HG03139 (cell line): ENCODE data around the gene SWT1.
"Not testable (repeated sequence)": the region's sequence is repeated elsewhere in the genome, so short reads cannot be mapped to it uniquely, and the experiment has no call there.

Experiments used
- ATAC-seq: cut with Tn5 transposase; IDR thresholded peaks from one replicate; pipeline ENCODE4 v1.9.1; 2021; ENCODE audit not compliant: unreplicated experiment

SWT1 gene

DNA sequence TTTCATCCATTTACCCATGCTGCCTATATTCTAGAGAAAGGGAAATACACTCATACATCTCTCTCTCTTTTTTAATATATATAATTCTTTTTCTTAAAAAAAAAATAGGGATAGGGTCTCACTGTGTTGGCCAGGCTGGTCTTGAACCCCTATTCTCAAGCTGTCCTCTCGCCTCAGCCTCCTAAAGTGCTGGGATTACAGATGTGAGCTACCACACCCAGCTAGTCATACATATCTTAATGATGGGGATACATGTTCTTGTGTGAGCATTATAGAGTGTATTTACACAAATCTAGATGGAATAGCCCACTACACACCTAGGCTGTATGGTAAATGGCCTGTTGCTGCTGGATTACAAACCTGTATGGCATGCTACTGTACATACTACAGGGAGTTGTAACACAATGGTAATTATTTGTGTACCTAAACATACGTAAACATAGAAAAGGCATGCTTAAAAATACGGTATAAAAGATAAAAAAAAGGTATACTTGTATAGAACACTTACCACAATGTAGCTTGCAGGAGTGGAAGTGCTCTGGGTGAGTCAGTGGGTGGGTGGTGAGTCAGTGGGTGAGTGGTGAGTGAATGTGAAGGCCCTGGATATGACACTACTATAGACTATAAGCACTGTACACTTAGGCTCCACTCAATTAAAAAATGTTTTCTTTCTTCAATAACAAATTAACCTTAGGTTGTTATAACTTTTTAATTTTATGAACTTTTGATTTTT is 87.2 kb downstream of the SWT1 start:
- ATAC-seq: no peak

DNA sequence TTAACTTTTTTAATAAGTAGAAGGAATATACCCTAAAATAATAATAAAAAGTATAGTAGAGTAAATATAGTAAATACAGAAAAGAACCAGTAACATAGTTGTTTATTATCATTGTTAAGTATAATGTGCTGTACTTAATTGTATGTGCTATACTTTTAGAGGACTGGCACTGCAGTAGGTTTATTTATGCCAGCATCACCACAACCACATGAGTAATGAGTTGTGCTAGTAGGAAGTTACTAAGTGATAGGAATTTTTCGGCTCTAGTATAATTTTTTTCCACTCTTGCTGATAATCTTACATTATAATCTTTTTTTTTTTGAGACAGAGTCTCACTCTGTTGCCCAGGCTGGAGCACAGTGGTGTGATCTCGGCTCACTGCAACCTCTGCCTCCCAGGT is 88.5 kb downstream of the SWT1 start:
- ATAC-seq: no peak

DNA sequence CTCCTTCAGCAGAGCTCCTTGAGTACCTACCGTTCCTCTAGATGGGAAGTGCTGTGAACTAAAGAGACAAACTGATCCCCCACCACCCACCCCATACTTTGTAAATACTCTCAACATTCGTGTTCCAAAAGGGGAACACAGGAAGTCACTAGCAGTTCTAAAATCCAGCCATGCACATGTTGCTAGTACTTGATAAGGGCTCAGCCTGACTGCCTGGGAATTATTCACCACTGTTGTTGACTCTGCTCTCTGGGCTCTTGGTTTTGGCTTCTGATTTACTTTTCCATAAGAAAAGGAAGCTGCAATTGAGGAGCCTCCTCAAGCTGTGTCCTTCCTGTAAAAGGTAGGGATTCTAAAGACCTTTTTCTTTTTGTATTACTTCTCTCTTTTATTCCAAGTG is 92.6 kb downstream of the SWT1 start:
- ATAC-seq: no peak

DNA sequence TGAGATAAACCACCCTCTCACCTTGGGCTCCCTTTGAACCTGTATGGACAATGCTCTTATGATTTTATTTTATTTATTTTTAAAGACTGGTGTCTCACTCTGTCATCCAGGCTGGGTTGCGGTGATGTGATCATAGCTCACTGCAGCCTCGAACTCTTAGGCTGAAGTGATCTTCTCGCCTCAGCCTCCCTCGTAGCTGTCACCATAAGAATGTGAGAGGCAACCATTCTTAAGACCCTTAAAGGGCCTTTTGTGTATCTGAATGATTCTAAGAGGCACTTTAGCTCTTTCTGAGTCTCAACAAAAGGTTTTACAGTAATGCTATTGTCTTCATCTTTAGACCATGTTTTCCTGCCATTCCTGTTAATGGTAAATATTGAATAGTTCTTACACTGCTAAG is 93.1 kb downstream of the SWT1 start:
- ATAC-seq: no peak

DNA sequence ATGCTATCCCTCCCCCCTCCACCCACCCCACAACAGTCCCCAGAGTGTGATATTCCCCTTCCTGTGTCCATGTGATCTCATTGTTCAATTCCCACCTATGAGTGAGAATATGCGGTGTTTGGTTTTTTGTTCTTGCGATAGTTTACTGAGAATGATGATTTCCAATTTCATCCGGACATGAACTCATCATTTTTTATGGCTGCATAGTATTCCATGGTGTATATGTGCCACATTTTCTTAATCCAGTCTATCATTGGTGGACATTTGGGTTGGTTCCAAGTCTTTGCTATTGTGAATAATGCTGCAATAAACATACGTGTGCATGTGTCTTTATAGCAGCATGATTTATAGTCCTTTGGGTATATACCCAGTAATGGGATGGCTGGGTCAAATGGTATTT is 95.0 kb downstream of the SWT1 start:
- not testable (repeated sequence) for ATAC-seq

DNA sequence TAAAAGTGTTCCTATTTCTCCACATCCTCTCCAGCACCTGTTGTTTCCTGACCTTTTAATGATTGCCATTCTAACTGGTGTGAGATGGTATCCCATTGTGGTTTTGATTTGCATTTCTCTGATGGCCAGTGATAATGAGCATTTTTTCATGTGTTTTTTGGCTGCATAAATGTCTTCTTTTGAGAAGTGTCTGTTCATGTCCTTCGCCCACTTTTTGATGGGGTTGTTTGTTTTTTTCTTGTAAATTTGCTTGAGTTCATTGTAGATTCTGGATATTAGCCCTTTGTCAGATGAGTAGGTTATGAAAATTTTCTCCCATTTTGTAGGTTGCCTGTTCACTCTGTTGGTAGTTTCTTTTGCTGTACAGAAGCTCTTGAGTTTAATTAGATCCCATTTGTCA is 95.4 kb downstream of the SWT1 start:
- ATAC-seq: not testable (repeated sequence)

DNA sequence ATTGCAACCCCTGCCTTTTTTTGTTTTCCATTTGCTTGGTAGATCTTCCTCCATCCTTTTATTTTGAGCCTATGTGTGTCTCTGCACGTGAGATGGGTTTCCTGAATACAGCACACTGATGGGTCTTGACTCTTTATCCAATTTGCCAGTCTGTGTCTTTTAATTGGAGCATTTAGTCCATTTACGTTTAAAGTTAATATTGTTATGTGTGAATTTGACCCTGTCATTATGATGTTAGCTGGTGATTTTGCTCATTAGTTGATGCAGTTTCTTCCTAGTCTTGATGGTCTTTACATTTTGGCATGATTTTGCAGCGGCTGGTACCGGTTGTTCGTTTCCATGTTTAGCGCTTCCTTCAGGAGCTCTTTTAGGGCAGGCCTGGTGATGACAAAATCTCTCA is 98.6 kb downstream of the SWT1 start:
- ATAC-seq: not testable (repeated sequence)

DNA sequence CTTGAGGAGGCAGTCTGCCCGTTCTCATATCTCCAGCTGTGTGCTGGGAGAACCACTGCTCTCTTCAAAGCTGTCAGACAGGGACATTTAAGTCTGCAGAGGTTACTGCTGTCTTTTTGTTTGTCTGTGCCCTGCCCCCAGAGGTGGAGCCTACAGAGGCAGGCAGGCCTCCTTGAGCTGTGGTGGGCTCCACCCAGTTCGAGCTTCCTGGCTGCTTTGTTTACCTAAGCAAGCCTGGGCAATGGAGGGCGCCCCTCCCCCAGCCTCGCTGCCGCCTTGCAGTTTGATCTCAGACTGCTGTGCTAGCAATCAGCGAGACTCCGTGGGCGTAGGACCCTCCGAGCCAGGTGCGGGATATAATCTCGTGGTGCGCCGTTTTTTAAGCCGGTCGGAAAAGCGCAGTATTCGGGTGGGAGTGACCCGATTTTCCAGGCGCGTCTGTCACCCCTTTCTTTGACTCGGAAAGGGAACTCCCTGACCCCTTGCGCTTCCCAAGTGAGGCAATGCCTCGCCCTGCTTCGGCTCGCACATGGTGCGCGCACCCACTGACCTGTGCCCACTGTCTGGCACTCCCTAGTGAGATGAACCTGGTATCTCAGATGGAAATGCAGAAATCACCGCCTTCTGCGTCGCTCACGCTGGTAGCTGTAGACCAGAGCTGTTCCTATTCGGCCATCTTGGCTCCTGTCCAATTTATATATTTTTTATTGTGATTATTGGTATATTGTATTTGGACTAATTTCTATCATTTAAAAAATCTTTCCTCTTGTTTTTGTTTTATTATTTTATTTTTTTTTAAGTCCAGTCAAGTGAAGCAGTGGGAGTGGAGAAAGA is 100.4 kb downstream of the SWT1 start:
- not testable (repeated sequence) for ATAC-seq

DNA sequence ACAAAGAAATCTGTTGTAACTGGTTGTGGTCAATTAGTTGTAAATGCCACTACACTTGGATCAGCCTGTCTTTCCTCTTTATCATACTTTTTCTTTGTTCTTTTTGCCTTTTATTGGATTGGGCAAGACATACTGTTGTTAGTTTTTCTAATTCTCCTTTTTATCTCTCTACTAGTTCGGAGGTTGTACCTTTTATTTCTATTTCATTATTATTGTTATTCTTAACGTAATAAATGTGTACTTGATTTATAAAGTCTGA is 100.9 kb downstream of the SWT1 start:
- ATAC-seq: no peak

DNA sequence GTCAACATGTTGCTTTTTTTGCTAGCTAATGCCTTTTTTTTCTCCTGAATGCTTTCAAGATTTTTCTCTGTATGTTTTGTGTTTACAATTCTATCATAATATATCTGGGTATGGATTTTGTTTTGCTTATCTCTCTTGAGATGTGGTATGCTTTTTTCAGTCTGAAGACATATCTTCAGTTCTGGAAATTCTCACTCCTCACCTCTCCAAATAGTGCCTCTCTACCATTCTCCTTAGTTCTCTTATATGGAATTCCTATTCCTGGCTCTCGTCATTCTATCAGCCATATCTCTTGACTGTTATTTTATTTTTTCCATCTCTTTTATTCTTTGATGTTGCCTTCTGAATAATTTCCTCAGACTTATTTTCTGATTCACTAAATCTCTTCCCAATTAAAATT is 101.7 kb downstream of the SWT1 start:
- ATAC-seq: no peak

DNA sequence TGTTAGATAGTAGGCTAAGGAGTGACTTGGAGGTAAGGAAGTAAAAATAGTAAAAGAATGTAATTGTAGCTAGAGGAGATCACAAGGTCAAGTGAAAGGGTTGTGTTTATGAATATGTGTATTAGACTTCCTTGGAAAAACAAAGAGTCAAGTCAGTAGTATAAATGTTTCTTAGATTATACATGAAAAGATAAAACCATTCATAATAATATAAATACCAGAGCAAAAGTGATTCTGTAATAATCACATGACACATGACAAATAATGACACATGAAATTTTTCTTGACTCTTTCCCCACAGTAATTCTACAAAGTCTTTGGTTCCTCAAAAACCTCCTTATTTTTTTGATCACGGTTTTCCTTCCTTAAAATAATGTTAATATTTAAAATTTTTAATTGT is 103.6 kb downstream of the SWT1 start:
- no peak for ATAC-seq

DNA sequence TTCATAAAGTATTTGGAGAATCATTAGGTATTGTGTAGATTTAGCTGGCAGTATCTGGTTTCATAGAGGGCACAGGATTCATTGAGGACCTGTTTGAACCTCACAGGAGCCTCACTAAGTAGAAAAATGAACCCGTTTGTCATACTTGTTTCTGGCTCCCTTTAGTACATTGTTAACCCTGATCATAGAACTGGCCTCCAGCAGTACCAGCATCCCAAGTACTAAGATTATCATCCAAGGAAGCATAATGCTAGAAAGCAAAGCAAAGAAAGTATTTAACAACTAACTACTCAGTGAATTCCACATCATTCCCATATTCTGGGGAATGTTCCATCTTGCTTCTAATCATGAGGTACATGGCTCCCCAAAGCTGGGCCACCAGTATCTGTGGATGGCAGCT is 105.2 kb downstream of the SWT1 start:
- ATAC-seq: no peak

DNA sequence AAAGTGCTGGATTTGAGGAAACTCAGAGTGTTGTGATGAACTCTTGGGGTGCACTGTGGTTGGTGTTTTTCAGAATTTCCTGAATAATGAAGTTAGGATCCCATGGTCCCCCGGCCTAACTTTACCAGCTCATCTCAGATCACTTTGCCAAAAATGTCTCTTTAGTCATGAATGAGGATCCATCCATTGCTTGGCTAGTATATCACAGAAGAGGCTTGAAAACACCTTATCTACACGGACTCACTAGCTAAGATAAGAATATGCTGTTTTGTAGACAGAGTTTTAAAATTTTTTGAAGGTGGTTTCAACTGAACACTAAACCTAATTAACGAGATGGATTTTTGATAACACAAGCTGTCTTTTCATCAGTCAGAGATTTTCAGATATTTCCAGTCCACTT is 106.3 kb downstream of the SWT1 start:
- ATAC-seq: no peak

DNA sequence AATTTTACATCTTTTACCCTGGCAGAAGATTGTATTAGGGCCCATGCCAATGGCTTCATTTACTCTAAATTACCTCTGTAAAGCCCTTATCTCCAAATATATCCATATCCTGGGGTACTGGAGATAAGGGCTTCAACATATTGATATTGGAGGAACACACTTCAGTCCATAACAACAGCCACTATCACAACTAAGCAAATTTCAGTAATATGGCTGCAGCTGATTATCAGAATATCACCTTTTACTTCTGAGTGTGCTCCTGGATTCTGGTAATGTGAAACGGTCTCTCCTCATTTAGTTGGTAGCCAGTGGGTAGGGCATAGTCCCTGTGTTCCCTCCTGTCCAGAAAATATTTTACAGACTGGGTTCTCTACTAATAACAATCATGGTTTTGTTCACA is 106.8 kb downstream of the SWT1 start:
- ATAC-seq: no peak

DNA sequence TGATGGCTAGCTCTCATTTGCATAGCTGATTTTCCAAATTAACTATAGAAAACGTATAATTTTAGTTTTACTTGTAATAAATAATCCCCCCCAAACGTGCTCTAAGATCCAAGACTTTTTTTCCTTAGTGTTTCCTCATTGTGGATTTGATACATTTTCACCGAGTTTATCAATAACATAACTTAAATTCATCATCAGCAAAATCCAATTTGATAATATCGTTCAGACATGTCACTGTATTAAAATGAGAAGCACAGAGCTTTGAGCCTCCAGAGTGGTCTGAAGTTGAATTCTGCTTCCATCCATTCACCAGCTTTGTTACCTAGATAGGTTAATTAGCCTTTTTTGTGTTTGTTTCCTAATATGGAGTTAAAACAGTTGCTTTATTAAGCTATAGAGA is 108.3 kb downstream of the SWT1 start:
- no peak for ATAC-seq

DNA sequence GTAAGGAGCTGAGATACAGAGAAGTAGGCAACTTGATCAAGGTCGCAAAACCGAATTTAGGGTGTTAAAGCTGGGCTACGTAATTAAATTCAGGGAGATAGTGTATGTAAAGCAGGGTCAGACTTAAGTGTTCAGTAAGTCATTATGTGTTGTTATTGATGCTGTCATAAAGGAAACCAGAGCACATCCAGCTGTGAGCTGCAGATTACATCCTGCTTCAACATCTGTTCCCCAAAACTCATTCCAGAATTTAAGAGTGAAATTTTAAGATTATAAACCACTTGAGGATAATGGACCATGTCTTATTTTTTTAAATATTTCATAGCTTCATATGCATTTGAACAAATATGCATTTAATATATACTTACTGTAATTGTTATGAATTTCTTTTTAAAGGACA is 110.3 kb downstream of the SWT1 start:
- no peak for ATAC-seq

DNA sequence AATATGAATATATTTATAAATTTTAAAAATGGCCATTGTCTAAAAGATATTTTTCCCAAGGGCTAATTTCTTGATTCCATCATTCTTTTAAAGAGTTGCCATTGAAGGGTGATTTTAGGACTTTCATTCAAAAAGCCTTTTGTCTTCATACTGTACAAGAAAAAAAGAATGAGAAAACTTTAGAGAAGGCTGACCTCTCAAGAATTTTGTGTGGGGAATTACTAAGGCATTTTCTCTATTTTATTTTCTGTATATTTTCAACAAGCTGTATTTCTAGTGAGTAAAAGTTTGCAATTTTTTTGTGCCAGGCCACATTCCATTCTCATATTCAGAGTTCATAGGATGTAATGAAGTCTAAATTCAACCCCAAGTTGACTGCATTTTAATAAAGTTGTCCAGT is 110.7 kb downstream of the SWT1 start:
- ATAC-seq: no peak

DNA sequence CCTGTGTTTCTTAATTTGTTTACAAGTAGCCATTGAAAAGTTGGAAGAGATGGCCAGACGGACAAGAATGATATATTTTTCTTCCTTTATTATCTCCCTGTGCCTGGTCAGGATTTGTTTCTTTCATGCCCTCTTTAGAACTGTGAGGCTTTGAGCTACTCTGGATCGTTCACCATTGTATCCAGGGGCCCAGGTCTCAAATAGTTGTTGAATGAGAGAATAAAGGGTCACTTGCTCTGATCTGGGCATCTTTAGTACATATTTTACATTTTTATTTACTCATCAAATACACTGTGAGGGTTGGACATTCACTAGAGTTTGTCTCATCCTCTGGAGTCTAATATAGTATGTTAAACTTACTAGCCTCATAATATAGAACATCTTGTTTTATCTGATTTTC is 111.4 kb downstream of the SWT1 start:
- no peak for ATAC-seq

DNA sequence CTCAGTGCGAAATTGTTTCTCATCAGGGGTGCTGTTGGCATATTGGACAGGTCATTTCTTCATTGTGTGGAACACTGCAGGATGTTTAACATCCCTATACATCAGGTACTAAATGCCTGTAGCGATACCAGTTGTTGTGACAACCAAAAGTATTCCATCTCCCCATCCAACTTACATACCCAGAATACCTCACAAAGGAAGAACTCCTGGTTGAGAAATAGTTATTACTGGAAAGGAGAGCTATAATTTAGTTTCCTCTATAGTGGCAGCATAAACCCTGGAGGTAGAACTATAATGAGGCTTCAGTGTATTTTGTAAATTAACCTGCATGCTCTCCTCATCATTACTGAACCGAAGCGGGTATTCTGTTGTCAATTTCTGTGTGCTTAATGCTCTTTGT is 115.0 kb downstream of the SWT1 start:
- no peak for ATAC-seq

DNA sequence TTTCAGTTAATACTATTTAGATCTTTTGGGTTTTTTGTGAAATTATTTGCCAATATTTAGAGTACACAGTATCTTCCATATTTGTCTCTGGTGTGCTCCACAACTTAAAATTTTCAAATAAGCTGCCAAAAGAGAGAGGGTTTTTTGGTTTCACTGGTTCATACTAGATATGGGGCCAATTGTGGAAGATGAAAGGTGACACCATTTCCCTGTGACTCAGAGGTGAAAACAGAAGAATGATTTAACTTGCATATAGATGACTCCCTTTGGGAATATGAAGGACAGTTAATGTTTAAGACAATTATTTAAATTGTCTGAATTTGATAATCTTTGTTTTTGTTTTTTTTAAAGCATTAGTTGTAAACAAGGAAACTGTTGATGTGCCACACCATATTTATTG is 122.6 kb downstream of the SWT1 start:
- no peak for ATAC-seq

DNA sequence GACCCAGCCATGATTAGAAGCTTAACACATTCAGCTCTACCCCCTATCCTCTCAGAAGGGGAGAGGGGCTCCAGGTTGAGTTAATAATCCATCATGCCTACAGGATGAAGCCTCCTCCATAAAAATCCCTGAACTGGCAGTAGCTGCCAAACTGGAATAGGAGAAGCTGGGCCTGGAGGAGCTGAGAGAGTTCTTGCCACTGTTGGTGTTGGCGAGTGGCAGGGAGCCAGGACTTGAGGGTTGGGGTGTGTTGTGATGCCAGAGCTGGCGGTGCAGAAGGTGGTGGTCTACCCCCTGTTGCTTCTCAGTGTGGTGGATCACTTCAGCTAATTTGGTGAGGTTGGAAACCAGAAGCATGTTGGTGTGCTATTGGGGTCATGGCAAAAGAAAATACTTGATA is 123.6 kb downstream of the SWT1 start:
- no peak for ATAC-seq

DNA sequence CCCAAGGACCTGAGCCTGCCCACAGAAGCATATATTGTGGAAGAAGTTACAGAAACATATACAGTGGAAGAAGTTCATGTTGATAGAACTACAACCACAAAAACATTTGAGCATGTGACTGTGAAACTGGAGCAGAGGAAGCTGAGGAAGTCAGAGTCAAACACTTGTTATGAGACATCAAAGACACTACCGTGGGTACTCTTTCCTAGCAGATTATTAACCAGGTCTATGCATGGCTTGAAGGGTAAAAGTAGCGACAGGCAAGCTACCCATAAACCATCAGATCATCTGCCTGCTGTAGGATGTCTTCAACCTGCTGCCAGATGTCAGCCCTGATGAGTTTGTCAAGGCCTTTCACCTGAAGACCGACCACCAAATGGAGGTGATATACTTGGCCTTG is 124.3 kb downstream of the SWT1 start:
- peak; percentile 96 for ATAC-seq

DNA sequence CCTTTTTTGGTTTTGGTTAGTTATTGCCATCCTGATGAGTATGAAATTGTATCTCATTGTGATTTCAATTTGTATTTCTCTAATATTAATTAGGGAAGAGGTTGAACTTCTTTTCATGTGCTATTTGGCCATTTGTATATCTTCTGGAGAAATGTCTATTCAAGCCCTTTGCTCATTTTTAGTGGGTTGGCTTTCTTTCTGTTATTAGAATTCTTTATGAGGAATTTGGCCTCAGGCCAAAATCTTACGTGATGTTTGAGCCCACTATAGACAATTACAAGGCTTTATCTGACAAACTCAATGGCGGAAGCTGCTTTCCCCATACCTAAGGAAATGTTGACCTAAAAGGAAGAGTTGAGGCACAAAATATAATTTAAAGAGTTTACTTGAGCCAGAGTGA is 127.1 kb downstream of the SWT1 start:
- no peak for ATAC-seq
